ENCODE results near the gene UXT. TPM values are rescaled to one million over a fixed set of nuclear protein-coding genes. Genes with fewer than 3 reads are reported as not detected.

UXT gene
- total RNA-seq, 1 donor from 2014 or later, result 73.5 TPM

GRCh38 chrX:47629419-47630200 lies 29.4 kb downstream of the UXT start, which contains the start of gene CFP:
TSS of gene CFP (minus strand) at chrX:47629930. CDS start at chrX:47629844, 86 bp downstream.
- H3K4me2 ChIP-seq (ENCODE audit: low read length), result no peak within 1 kb of the TSS
- Mint-ChIP-seq H3K4me3 (ENCODE audit: unreplicated experiment) (no peak within 1 kb of the TSS), H3K36me3 (ENCODE audit: low read depth, unreplicated experiment) (no peaks in the 10 kb centered on the region), H3K4me1 (ENCODE audit: low read depth, unreplicated experiment) (peaks cover 5% of the 10 kb centered on the region), H3K27me3 (ENCODE audit: low read depth, unreplicated experiment) (peaks cover 3% of the 10 kb centered on the region), H3K9me3 (ENCODE audit: unreplicated experiment) (no peaks in the 10 kb centered on the region), H3K27ac (ENCODE audit: unreplicated experiment) (no peak within 1 kb of the TSS)
- H3K9me3 ChIP-seq (ENCODE audit: insufficient read depth, low read depth, low read length), result no peaks in the 10 kb centered on the region
- H3K36me3 ChIP-seq (ENCODE audit: insufficient read depth, low read length), result no peaks in the 10 kb centered on the region
- H3K79me2 ChIP-seq (ENCODE audit: insufficient read depth, low read length), result no peaks in the 10 kb centered on the region
- H3K4me3 ChIP-seq (ENCODE audit: insufficient read depth, low read depth, low read length), result no peak within 1 kb of the TSS
- H3K27ac ChIP-seq (ENCODE audit: low read depth, low read length), result no peak within 1 kb of the TSS
- H3K4me1 ChIP-seq (ENCODE audit: insufficient read depth, low read length), result no peaks in the 10 kb centered on the region
- no peak within 1 kb of the TSS for H2AFZ ChIP-seq (ENCODE audit: low read depth, low read length)
- TF ChIP-seq EZH2 (IDR thresholded peaks at IDR 0.05; ENCODE audit: insufficient read depth, low read length), result no peak
- TF ChIP-seq, protein P1, sequence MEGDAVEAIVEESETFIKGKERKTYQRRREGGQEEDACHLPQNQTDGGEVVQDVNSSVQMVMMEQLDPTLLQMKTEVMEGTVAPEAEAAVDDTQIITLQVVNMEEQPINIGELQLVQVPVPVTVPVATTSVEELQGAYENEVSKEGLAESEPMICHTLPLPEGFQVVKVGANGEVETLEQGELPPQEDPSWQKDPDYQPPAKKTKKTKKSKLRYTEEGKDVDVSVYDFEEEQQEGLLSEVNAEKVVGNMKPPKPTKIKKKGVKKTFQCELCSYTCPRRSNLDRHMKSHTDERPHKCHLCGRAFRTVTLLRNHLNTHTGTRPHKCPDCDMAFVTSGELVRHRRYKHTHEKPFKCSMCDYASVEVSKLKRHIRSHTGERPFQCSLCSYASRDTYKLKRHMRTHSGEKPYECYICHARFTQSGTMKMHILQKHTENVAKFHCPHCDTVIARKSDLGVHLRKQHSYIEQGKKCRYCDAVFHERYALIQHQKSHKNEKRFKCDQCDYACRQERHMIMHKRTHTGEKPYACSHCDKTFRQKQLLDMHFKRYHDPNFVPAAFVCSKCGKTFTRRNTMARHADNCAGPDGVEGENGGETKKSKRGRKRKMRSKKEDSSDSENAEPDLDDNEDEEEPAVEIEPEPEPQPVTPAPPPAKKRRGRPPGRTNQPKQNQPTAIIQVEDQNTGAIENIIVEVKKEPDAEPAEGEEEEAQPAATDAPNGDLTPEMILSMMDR (IDR thresholded peaks at IDR 0.05; ENCODE audit: insufficient read depth, low read depth, low read length), result no peak
- no peaks in the 10 kb centered on the region for H4K20me1 ChIP-seq (ENCODE audit: insufficient read depth, low read length)
- no peaks in the 10 kb centered on the region for H3K27me3 ChIP-seq (ENCODE audit: insufficient read depth, low read length)
- FAIRE-seq, result no peak
- no peak for DNase-seq (ENCODE audit: low read depth)
- H3K9ac ChIP-seq (ENCODE audit: low read length), result no peak within 1 kb of the TSS

DNA sequence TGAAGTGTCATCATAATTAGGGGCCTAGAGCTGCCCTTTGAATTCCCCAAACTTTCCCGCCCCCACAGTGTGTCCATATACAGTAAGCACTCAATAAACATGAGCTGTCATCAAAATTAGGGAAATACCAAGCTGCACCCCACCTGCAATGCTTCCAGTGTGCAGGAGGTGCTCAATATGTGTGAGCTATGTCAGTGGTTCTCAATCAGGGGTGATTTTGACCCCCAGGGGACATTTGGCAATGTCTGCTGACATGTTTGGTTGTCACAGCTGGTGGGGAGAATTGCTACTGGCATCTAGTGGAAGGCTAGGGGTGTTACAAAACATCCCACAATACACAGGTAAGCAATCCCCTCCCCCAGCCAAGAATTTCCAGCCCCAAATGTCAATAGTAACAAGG lies 30.0 kb downstream of the UXT start:
- Histone ChIP-seq H3K9ac (ENCODE audit: low read length) (no peak overlapping the region), H3K9me3 (ENCODE audit: insufficient read depth, low read depth, low read length) (no peaks in the 10 kb centered on the region), H3K79me2 (ENCODE audit: insufficient read depth, low read length) (no peaks in the 10 kb centered on the region), H3K4me1 (ENCODE audit: insufficient read depth, low read length) (no peaks in the 10 kb centered on the region), H3K4me2 (ENCODE audit: low read length) (no peak overlapping the region), H3K4me3 (ENCODE audit: insufficient read depth, low read depth, low read length) (no peak overlapping the region), H3K27ac (ENCODE audit: low read depth, low read length) (no peak overlapping the region), H4K20me1 (ENCODE audit: insufficient read depth, low read length) (no peaks in the 10 kb centered on the region), H2AFZ (ENCODE audit: low read depth, low read length) (no peak overlapping the region), H3K27me3 (ENCODE audit: insufficient read depth, low read length) (no peaks in the 10 kb centered on the region), H3K36me3 (ENCODE audit: insufficient read depth, low read length) (no peaks in the 10 kb centered on the region)
- TF ChIP-seq, protein P1 (IDR thresholded peaks at IDR 0.05; ENCODE audit: insufficient read depth, low read depth, low read length), result no peak
- no peak for TF ChIP-seq EZH2 (IDR thresholded peaks at IDR 0.05; ENCODE audit: insufficient read depth, low read length)
- Mint-ChIP-seq H3K9me3 (ENCODE audit: unreplicated experiment) (no peaks in the 10 kb centered on the region), H3K4me3 (ENCODE audit: unreplicated experiment) (no peak overlapping the region), H3K36me3 (ENCODE audit: low read depth, unreplicated experiment) (no peaks in the 10 kb centered on the region), H3K4me1 (ENCODE audit: low read depth, unreplicated experiment) (peaks cover 5% of the 10 kb centered on the region), H3K27ac (ENCODE audit: unreplicated experiment) (no peak overlapping the region), H3K27me3 (ENCODE audit: low read depth, unreplicated experiment) (peaks cover 3% of the 10 kb centered on the region)
- FAIRE-seq (peak; percentile 41), DNase-seq (ENCODE audit: low read depth) (no peak)

DNA sequence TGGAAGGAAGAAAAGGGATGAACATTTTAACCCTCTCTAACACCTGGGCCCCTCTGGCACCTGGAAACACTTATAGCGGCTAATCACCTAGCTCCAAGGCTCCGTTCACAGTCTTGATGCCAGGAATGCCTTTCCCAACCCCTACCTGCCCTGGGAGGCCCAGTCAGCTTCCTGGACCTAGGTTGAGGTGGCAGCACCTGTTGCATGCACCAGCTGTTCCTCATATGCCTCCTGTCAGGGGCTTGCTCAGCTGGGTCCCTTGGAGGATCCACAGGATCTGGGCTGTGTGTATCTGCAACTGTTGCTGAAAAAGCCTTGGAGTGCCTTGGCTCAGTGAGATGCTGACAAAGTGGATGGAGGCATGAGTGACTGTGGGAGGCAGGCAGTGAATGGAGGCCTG lies 33.6 kb downstream of the UXT start:
- Histone ChIP-seq H3K4me1 (ENCODE audit: insufficient read depth, low read length) (no peaks in the 10 kb centered on the region), H4K20me1 (ENCODE audit: insufficient read depth, low read length) (no peaks in the 10 kb centered on the region), H3K9me3 (ENCODE audit: insufficient read depth, low read depth, low read length) (no peaks in the 10 kb centered on the region), H3K4me2 (ENCODE audit: low read length) (no peak overlapping the region), H3K4me3 (ENCODE audit: insufficient read depth, low read depth, low read length) (no peak overlapping the region), H3K36me3 (ENCODE audit: insufficient read depth, low read length) (no peaks in the 10 kb centered on the region), H3K27me3 (ENCODE audit: insufficient read depth, low read length) (no peaks in the 10 kb centered on the region), H3K79me2 (ENCODE audit: insufficient read depth, low read length) (no peaks in the 10 kb centered on the region), H3K9ac (ENCODE audit: low read length) (no peak overlapping the region), H3K27ac (ENCODE audit: low read depth, low read length) (no peak overlapping the region), H2AFZ (ENCODE audit: low read depth, low read length) (no peak overlapping the region)
- peaks cover 5% of the 10 kb centered on the region for H3K4me1 Mint-ChIP-seq (ENCODE audit: low read depth, unreplicated experiment)
- no peak overlapping the region for H3K27ac Mint-ChIP-seq (ENCODE audit: unreplicated experiment)
- no peak for TF ChIP-seq EZH2 (IDR thresholded peaks at IDR 0.05; ENCODE audit: insufficient read depth, low read length)
- TF ChIP-seq, protein P1 (IDR thresholded peaks at IDR 0.05; ENCODE audit: insufficient read depth, low read depth, low read length), result no peak
- H3K4me3 Mint-ChIP-seq (ENCODE audit: unreplicated experiment), result no peak overlapping the region
- FAIRE-seq, result no peak
- H3K27me3 Mint-ChIP-seq (ENCODE audit: low read depth, unreplicated experiment), result peaks cover 9% of the 10 kb centered on the region
- no peaks in the 10 kb centered on the region for H3K9me3 Mint-ChIP-seq (ENCODE audit: unreplicated experiment)
- DNase-seq (ENCODE audit: low read depth), result no peak
- no peaks in the 10 kb centered on the region for H3K36me3 Mint-ChIP-seq (ENCODE audit: low read depth, unreplicated experiment)
